Measurements from ENCODE around the gene GET4. TPM values are rescaled to one million over a fixed set of nuclear protein-coding genes. Genes with fewer than 3 reads are reported as not detected.

The GET4 gene
- total and polyA plus RNA-seq, 2 of the 13 experiments (the other 11 are each of a cell fraction or from before 2014, with no cell fraction given), result 28.2 to 35.2 TPM

- TF ChIP-seq SNRNP70 (IDR thresholded peaks at IDR 0.05; ENCODE audit: low read depth, low read length) (no peak), POLR2A (IDR thresholded peaks at IDR 0.05; ENCODE audit: insufficient read depth in 1 of 2, low read depth in 2 of 2, low read length in 2 of 2) (peak in 1 of 2 experiments; percentile 33; a peak in 1 of 4 replicates), NFIC (IDR thresholded peaks at IDR 0.05; ENCODE audit: low read length) (0 out of 2 replicates have a peak, but pooled peaks have one; percentile 19), ZBTB20 (CRISPR knock-in tag; IDR thresholded peaks at IDR 0.05; ENCODE audit: borderline replicate concordance, low read depth) (peak; percentile 91; the same call in 1 of the 2 replicates), ZFYVE20 (CRISPR knock-in tag; IDR thresholded peaks at IDR 0.05; ENCODE audit: borderline replicate concordance, low read depth) (no peak), ZBTB2 (CRISPR knock-in tag; IDR thresholded peaks at IDR 0.05; ENCODE audit: low read depth) (no peak), PRMT3 (CRISPR knock-in tag; IDR thresholded peaks at IDR 0.05; ENCODE audit: borderline replicate concordance, low read depth) (peak; percentile 40; the same call in 1 of the 2 replicates), PATZ1 (CRISPR knock-in tag; IDR thresholded peaks at IDR 0.05) (peak; percentile 63; the same call in 1 of the 2 replicates), ZNF644 (CRISPR knock-in tag; IDR thresholded peaks at IDR 0.05; ENCODE audit: low read depth) (no peak), ZNF432 (CRISPR knock-in tag; IDR thresholded peaks at IDR 0.05; ENCODE audit: borderline replicate concordance) (no peak), JUN (CRISPR knock-in tag; IDR thresholded peaks at IDR 0.05) (peak; percentile 51), RAD51 (IDR thresholded peaks at IDR 0.05; ENCODE audit: borderline replicate concordance) (no peak), NBN (conservative IDR thresholded peaks at IDR 0.05) (no peak), ZNF687 (CRISPR knock-in tag; IDR thresholded peaks at IDR 0.05) (peak; percentile 99), HOXA5 (CRISPR knock-in tag; IDR thresholded peaks at IDR 0.05) (peak; percentile 96), POLR2AphosphoS5 (IDR thresholded peaks at IDR 0.05; ENCODE audit: low read depth, low read length) (no peak), AGO1 (IDR thresholded peaks at IDR 0.05; ENCODE audit: low read depth, low read length, poor library complexity, severe bottlenecking) (no peak), ZNF354B (CRISPR knock-in tag; IDR thresholded peaks at IDR 0.05) (no peak), ZNF333 (CRISPR knock-in tag; IDR thresholded peaks at IDR 0.05; ENCODE audit: borderline replicate concordance) (no peak), IKZF4 (CRISPR knock-in tag; IDR thresholded peaks at IDR 0.05; ENCODE audit: borderline replicate concordance, low read depth, not compliant biosample characterization) (peak; percentile 62), ZFAT (CRISPR knock-in tag; conservative IDR thresholded peaks at IDR 0.05) (no peak), E2F5 (CRISPR knock-in tag; conservative IDR thresholded peaks at IDR 0.05) (no peak)
These were observed 2.9 kb upstream of the GET4 start (continued) for GRCh38 chr7:873367-874002.

All from HepG2 (cell line).